Smooth muscle cell (in vitro differentiated cells): ENCODE data around the gene CTXND1. TPM values are rescaled to one million over a fixed set of nuclear protein-coding genes. Genes with fewer than 3 reads are reported as not detected.

Experiments used
- DNase-seq: peaks from one replicate; lab custom pipeline; 2025; ENCODE audit not compliant: unreplicated experiment; lab: John Stamatoyannopoulos, UW
- H2AFZ ChIP-seq: fragments of 200-600 bp; sonication (generic); 2 replicates; pipeline ENCODE4 v1.6.0; 2016; ENCODE audit warnings: antibody characterized with exemption, low read depth, mild to moderate bottlenecking
- H3F3A ChIP-seq: fragments of 200-600 bp; sonication (generic); 2 replicates; pipeline ENCODE4 v1.6.0; 2017; ENCODE audit warnings: antibody characterized with exemption, low read depth
- H3K27ac ChIP-seq: fragments of 200-600 bp; sonication (generic); 2 replicates; pipeline ENCODE4 v1.5.1; 2016; ENCODE audit warnings: low read depth, mild to moderate bottlenecking
- H3K27me3 ChIP-seq: fragments of 200-600 bp; sonication (generic); 2 replicates; pipeline ENCODE4 v1.6.1; 2016; ENCODE audit warnings: low read depth, mild to moderate bottlenecking
- H3K36me3 ChIP-seq: fragments of 200-600 bp; sonication (generic); 2 replicates; pipeline ENCODE4 v1.5.1; 2016; ENCODE audit warnings: low read depth
- H3K4me1 ChIP-seq: fragments of 200-600 bp; sonication (generic); 2 replicates; pipeline ENCODE4 v1.5.1; 2016; ENCODE audit warnings: low read depth
- H3K4me2 ChIP-seq: fragments of 200-600 bp; sonication (generic); 2 replicates; pipeline ENCODE4 v1.6.0; 2016; ENCODE audit warnings: mild to moderate bottlenecking
- H3K4me3 ChIP-seq: fragments of 200-600 bp; sonication (generic); 2 replicates; pipeline ENCODE4 v1.5.1; 2016; ENCODE audit warnings: mild to moderate bottlenecking
- H3K79me2 ChIP-seq: fragments of 200-600 bp; sonication (generic); 2 replicates; pipeline ENCODE4 v1.6.0; 2016; ENCODE audit warnings: low read depth, mild to moderate bottlenecking
- H3K9ac ChIP-seq: fragments of 200-600 bp; sonication (generic); 2 replicates; pipeline ENCODE4 v1.6.0; 2016; ENCODE audit warnings: low read depth
- H3K9me3 ChIP-seq: fragments of 200-600 bp; sonication (generic); replicated peaks from 2 replicates; pipeline ENCODE4 v1.5.1; 2016; ENCODE audit warnings: low read depth
- H4K20me1 ChIP-seq: fragments of 200-600 bp; sonication (generic); 2 replicates; pipeline ENCODE4 v1.6.0; 2016; ENCODE audit warnings: low read depth
- CTCF ChIP-seq: fragments of 200-600 bp; sonication (generic); IDR thresholded peaks from 2 replicates; pipeline ENCODE4 v1.5.1; 2017; ENCODE audit warnings: borderline replicate concordance, mild to moderate bottlenecking, antibody characterized with exemption; ENCODE audit not compliant: insufficient read depth, poor library complexity, severe bottlenecking
- WGBS: methylation state at CpG from one replicate; pipeline ENCODE4 v1.1.7; 2016; ENCODE audit warnings: low lambda C conversion rate; 5-methylcytosine and 5-hydroxymethylcytosine counted together
- polyA plus RNA-seq: library from polyadenylated mRNA; unstranded; fragments of >200 nt; fragmentation: Nextera tagmentation; extraction: Ambion mirVana; gene quantifications from 2 replicates; pipeline ENCODE4 v1.2.1, GENCODE V29; 2016
- total RNA-seq: library from RNA; depleted of rRNA; stranded (reverse); fragments of >200 nt; gene quantifications from 2 replicates; pipeline ENCODE4 v1.2.3, GENCODE V29; 2014

Gene CTXND1
- total and polyA plus RNA-seq, 2 experiments from 2014 or later = 0.06 TPM; not detected in 1

DNA sequence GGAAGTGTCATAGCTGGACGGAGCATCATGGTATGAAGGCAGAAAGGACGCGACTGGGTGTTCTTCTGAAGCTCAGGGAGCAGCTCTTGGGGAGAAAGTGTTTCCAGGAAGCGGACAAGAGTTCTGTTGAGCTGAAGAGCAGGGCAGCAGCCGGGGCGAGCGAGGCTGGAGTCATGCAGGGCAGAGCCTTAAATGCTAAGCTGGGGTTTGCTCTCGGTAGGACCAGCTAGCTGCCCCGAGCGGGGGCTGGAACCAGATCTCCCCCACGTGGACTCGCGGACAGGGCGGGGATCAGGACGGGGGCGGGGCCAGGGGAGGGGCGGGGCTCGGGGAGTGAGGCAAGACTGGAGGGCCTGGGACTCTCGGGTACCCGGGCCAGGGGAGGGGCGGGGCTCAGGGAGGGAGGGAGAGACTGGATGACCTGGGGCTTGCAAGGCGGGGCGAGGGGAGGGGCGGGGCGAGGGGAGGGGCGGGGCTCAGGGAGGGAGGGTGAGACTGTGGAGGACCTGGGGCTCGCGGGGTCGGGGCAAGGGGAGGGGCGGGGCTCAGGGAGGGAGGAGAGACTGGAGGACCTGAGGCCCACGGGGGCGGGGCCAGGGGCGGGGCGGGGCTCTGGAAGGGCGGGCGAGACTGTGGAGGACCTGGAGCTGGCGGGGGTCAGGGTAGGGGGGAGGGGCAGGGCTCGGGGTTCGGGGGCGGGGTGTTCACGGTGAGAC lies 99.7 kb downstream of the CTXND1 start:
- WGBS = 2% methylated on average over 16 of the region's 41 CpGs
- H3F3A ChIP-seq = peaks cover 13% of the 10 kb centered on the region
- H3K27ac ChIP-seq = peak overlapping the region; percentile 69

DNA sequence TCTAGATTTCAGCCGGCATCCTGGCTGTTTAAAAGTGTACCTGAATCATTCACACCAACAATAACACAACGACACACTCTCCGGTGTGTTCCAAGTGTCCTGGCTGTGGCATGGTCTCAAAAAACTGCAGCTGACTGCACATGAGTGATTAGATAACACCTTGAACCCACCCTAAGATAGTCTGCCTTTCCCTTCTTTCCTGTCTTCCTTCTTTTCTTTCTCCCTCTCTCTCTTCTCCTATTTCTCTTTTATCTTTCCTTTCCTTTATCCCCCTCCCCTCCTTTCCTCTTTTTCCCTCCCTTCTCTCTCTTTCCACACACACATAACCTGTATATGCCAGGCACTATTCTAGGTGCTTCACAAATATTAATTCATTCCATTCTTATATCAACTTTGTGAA lies 100.4 kb downstream of the CTXND1 start:
- DNase-seq = no peak
- H3K4me2 ChIP-seq = peak overlapping the region; percentile 83
- H3K4me3 ChIP-seq = no peak overlapping the region
- H3K9ac ChIP-seq = no peak overlapping the region
- H3K27ac ChIP-seq = no peak overlapping the region
- no peaks in the 10 kb centered on the region for H3K27me3 ChIP-seq
- WGBS = 89% methylated on average over 3 of the region's 3 CpGs
- H3K36me3 ChIP-seq = no peaks in the 10 kb centered on the region
- no peak overlapping the region for H2AFZ ChIP-seq
- peaks cover 15% of the 10 kb centered on the region for H3K4me1 ChIP-seq
- H4K20me1 ChIP-seq = no peaks in the 10 kb centered on the region
- TF ChIP-seq CTCF = no peak
- no peaks in the 10 kb centered on the region for H3K9me3 ChIP-seq
- H3K79me2 ChIP-seq = no peaks in the 10 kb centered on the region
- H3F3A ChIP-seq = peaks cover 13% of the 10 kb centered on the region

More for the DNA sequence above, 99.7 kb downstream of the CTXND1 start:
- Histone ChIP-seq H3K9ac (peak overlapping the region; percentile 84), H3K9me3 (no peaks in the 10 kb centered on the region), H3K4me1 (peaks cover 15% of the 10 kb centered on the region), H2AFZ (peak overlapping the region; percentile 67), H3K27me3 (no peaks in the 10 kb centered on the region), H3K36me3 (no peaks in the 10 kb centered on the region), H4K20me1 (no peaks in the 10 kb centered on the region), H3K79me2 (no peaks in the 10 kb centered on the region), H3K4me2 (peak overlapping the region; percentile 86), H3K4me3 (peak overlapping the region; percentile 89)
- peak; percentile 97 for DNase-seq
- TF ChIP-seq CTCF = no peak

- 77% methylated on average over 6 of the region's 6 CpGs for WGBS
- Histone ChIP-seq H3K4me1 (peaks cover 15% of the 10 kb centered on the region), H3F3A (peaks cover 13% of the 10 kb centered on the region), H4K20me1 (no peaks in the 10 kb centered on the region), H3K9me3 (no peaks in the 10 kb centered on the region), H3K36me3 (no peaks in the 10 kb centered on the region), H3K9ac (no peak overlapping the region), H3K27me3 (no peaks in the 10 kb centered on the region), H3K27ac (no peak overlapping the region), H3K4me3 (no peak overlapping the region), H2AFZ (no peak overlapping the region), H3K4me2 (no peak overlapping the region), H3K79me2 (no peaks in the 10 kb centered on the region)
- TF ChIP-seq CTCF = no peak
- DNase-seq = no peak
Observed at GRCh38 chr15:80151148-80151547, 100.9 kb downstream of the CTXND1 start.

Other genes with a start within 250 kb of the CTXND1 start
- 144 and 165 TPM in 2 replicates for gene ZFAND6, start 192.5 kb downstream of the CTXND1 start, total RNA-seq
- 78.4 and 81.9 TPM in 2 replicates for gene ZFAND6, start 192.5 kb downstream of the CTXND1 start, polyA plus RNA-seq
- 18.3 and 26.8 TPM in 2 replicates for gene FAH, start 99.2 kb downstream of the CTXND1 start, total RNA-seq
- 36.7 and 43.5 TPM in 2 replicates for gene FAH, start 99.2 kb downstream of the CTXND1 start, polyA plus RNA-seq
- 0.67 and 2.8 TPM in 2 replicates for gene ARNT2, start 152.2 kb upstream of the CTXND1 start, total RNA-seq
- gene ARNT2, start 152.2 kb upstream of the CTXND1 start, polyA plus RNA-seq = 0.27 and 0.55 TPM in 2 replicates